Measurements from ENCODE around the gene AXIN1. TPM values are rescaled to one million over a fixed set of nuclear protein-coding genes. Genes with fewer than 3 reads are reported as not detected.

The AXIN1 gene
- polyA plus RNA-seq, 1 experiment, result 3.5 TPM

DNA sequence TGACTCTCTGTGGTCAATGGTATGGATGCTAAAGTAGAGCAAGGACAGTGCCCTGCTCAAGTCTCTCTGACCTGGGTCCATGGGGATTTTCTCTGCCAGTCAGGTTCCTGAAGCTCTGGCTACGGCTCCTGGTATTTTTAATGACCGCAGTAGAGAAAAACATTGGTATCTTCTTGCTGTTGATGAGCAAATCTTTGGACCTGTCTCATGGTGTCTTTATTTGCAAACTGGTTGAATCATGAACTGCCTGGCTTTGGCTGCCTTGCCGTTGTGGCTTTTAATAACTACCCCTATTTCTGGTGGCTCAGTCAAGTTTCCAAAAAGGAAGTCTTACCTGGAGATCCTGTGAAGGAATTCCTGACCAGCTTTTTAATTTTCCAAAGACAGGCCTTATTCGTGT lies 109.2 kb downstream of the AXIN1 start:
- no peak overlapping the region for H3K27ac ChIP-seq (ENCODE audit: low read depth, low read length)
- H3K27me3 ChIP-seq (ENCODE audit: control insufficient read depth, insufficient read depth, low read length), result no peaks in the 10 kb centered on the region
- TF ChIP-seq, protein P1, sequence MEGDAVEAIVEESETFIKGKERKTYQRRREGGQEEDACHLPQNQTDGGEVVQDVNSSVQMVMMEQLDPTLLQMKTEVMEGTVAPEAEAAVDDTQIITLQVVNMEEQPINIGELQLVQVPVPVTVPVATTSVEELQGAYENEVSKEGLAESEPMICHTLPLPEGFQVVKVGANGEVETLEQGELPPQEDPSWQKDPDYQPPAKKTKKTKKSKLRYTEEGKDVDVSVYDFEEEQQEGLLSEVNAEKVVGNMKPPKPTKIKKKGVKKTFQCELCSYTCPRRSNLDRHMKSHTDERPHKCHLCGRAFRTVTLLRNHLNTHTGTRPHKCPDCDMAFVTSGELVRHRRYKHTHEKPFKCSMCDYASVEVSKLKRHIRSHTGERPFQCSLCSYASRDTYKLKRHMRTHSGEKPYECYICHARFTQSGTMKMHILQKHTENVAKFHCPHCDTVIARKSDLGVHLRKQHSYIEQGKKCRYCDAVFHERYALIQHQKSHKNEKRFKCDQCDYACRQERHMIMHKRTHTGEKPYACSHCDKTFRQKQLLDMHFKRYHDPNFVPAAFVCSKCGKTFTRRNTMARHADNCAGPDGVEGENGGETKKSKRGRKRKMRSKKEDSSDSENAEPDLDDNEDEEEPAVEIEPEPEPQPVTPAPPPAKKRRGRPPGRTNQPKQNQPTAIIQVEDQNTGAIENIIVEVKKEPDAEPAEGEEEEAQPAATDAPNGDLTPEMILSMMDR (IDR thresholded peaks at IDR 0.05; ENCODE audit: low read depth, low read length), result no peak
- H3K4me3 ChIP-seq (ENCODE audit: low read depth, low read length), result no peak overlapping the region
- DNase-seq (ENCODE audit: low read depth, low spot score), result no peak
- no peaks in the 10 kb centered on the region for H3K9me3 ChIP-seq (ENCODE audit: control insufficient read depth, insufficient read depth, low read length)
- CTCF ChIA-PET, result interaction anchor here (1.1 kb wide), 1 partner anchor 110 kb away, joined by 3 read pairs; no protein-coding TSS in a partner anchor
- POLR2A ChIA-PET, result no interaction called here

DNA sequence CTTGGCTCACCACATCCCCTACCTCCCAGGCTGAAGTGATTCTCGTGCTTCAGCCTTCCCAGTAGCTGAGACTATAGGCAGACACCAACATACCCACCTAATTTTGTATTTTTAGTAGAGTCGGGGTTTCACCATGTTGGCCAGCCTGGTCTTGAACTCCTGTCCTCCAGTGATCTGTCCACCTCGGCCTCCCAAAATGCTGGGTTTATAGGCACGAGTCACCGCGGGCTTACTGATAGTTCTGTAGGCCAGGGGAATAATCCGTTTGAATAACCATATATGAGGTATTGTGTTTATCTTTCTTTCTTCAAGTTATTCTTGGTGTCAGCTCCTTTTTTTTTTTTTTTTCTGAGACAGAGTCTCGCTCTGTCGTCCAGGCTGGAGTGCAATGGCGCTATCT lies 110.2 kb downstream of the AXIN1 start:
- no peak for DNase-seq (ENCODE audit: low read depth, low spot score)
- no peak overlapping the region for H3K27ac ChIP-seq (ENCODE audit: low read depth, low read length)
- CTCF ChIA-PET, result interaction anchor here (0.7 kb wide), 1 partner anchor 363 kb away, joined by 5 read pairs; no protein-coding TSS in a partner anchor
- H3K27me3 ChIP-seq (ENCODE audit: control insufficient read depth, insufficient read depth, low read length), result no peaks in the 10 kb centered on the region
- H3K9me3 ChIP-seq (ENCODE audit: control insufficient read depth, insufficient read depth, low read length), result no peaks in the 10 kb centered on the region
- no peak overlapping the region for H3K4me3 ChIP-seq (ENCODE audit: low read depth, low read length)
- POLR2A ChIA-PET, result no interaction called here
- TF ChIP-seq, protein P1 (IDR thresholded peaks at IDR 0.05; ENCODE audit: low read depth, low read length), result no peak

DNA sequence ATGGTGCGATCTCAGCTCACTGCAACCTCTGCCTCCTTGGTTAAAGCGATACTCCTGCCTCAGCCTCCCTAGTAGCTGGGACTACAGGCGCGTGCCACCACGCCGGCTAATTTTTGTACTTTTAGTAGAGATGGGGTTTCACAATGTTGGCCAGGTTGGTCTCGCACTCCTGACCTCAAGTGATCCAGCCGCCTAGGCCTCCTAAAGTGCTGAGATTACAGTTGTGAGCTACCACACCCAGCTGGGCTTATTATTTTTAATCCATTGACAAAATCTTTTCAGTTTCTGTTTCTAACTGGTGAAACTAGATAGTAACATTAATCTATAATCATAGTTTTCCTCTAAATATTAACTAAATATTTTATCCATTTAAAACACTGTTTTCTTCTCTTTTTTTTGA lies 112.0 kb downstream of the AXIN1 start:
- TF ChIP-seq, protein P1 (IDR thresholded peaks at IDR 0.05; ENCODE audit: low read depth, low read length), result no peak
- POLR2A ChIA-PET, result no interaction called here
- H3K27ac ChIP-seq (ENCODE audit: low read depth, low read length), result no peak overlapping the region
- H3K9me3 ChIP-seq (ENCODE audit: control insufficient read depth, insufficient read depth, low read length), result no peaks in the 10 kb centered on the region; the same call in 1 of the 2 replicates
- H3K4me3 ChIP-seq (ENCODE audit: low read depth, low read length), result no peak overlapping the region
- CTCF ChIA-PET, result no interaction called here
- no peaks in the 10 kb centered on the region for H3K27me3 ChIP-seq (ENCODE audit: control insufficient read depth, insufficient read depth, low read length)
- DNase-seq (ENCODE audit: low read depth, low spot score), result no peak

DNA sequence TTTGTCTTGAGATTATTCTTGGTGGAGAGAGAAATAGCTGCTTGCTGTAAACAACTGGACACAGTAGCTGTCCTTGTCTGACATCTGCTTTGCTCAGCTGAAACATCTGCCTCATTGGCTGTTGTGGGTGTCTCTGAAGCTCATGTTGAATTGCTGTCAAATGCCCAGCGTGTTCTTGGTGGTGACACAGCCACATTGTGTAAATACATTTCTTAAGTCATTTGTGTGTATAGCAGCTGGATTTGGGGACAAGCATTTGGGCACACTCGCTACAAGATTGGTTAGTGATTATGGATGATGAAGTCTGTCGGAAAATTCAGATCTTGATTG lies 112.6 kb downstream of the AXIN1 start:
- Histone ChIP-seq H3K27ac (ENCODE audit: low read depth, low read length) (no peak overlapping the region), H3K27me3 (ENCODE audit: control insufficient read depth, insufficient read depth, low read length) (no peaks in the 10 kb centered on the region)
- POLR2A ChIA-PET, result no interaction called here

More for the DNA sequence above, 112.6 kb downstream of the AXIN1 start:
- H3K4me3 ChIP-seq (ENCODE audit: low read depth, low read length), result no peak overlapping the region
- CTCF ChIA-PET, result interaction anchor here (0.7 to 0.9 kb wide), 2 partner anchors 123 to 1123 kb away, joined by 3 read pairs; no protein-coding TSS in a partner anchor
- H3K9me3 ChIP-seq (ENCODE audit: control insufficient read depth, insufficient read depth, low read length), result no peaks in the 10 kb centered on the region; the same call in 1 of the 2 replicates
- no peak for DNase-seq (ENCODE audit: low read depth, low spot score)
- TF ChIP-seq, protein P1 (IDR thresholded peaks at IDR 0.05; ENCODE audit: low read depth, low read length), result no peak

Other genes starting within 250 kb of the AXIN1 start
- 11.0 and 14.9 TPM in 2 replicates for gene NPRL3, start 214.1 kb downstream of the AXIN1 start, polyA plus RNA-seq (2011; rRNA removed)
- not detected in 2 replicates for gene HBZ, start 200.1 kb downstream of the AXIN1 start, polyA plus RNA-seq (2011; rRNA removed)
- not detected in 2 replicates for gene HBM, start 186.7 kb downstream of the AXIN1 start, polyA plus RNA-seq (2011; rRNA removed)
- not detected in 2 replicates for gene HBA2, start 179.8 kb downstream of the AXIN1 start, polyA plus RNA-seq (2011; rRNA removed)
- gene HBA1, start 176.0 kb downstream of the AXIN1 start, polyA plus RNA-seq (2011; rRNA removed), result not detected in 2 replicates
- not detected in 2 replicates for gene HBQ1, start 172.3 kb downstream of the AXIN1 start, polyA plus RNA-seq (2011; rRNA removed)
- 37.6 and 47.2 TPM in 2 replicates for gene LUC7L, start 123.3 kb downstream of the AXIN1 start, polyA plus RNA-seq (2011; rRNA removed)
- 42.3 and 42.7 TPM in 2 replicates for gene FAM234A, start 117.9 kb downstream of the AXIN1 start, polyA plus RNA-seq (2011; rRNA removed)
- 0.30 and 0.33 TPM in 2 replicates for gene RGS11, start 76.8 kb downstream of the AXIN1 start, polyA plus RNA-seq (2011; rRNA removed)
- gene ARHGDIG, start 72.1 kb downstream of the AXIN1 start, polyA plus RNA-seq (2011; rRNA removed), result not detected in 2 replicates
- 0.42 and 0.45 TPM in 2 replicates for gene PDIA2, start 69.6 kb downstream of the AXIN1 start, polyA plus RNA-seq (2011; rRNA removed)
- 144 and 157 TPM in 2 replicates for gene MRPL28, start 17.8 kb upstream of the AXIN1 start, polyA plus RNA-seq (2011; rRNA removed)
- 40.8 and 68.0 TPM in 2 replicates for gene PGAP6, start 29.3 kb upstream of the AXIN1 start, polyA plus RNA-seq (2011; rRNA removed)
- 156 and 198 TPM in 2 replicates for gene NME4, start 44.5 kb upstream of the AXIN1 start, polyA plus RNA-seq (2011; rRNA removed)
- 11.6 and 16.0 TPM in 2 replicates for gene DECR2, start 49.2 kb upstream of the AXIN1 start, polyA plus RNA-seq (2011; rRNA removed)
- gene RAB11FIP3, start 72.9 kb upstream of the AXIN1 start, polyA plus RNA-seq (2011; rRNA removed), result 6.9 and 9.7 TPM in 2 replicates
- 7.5 and 8.6 TPM in 2 replicates for gene CAPN15, start 175.0 kb upstream of the AXIN1 start, polyA plus RNA-seq (2011; rRNA removed)
- gene PRR35, start 207.7 kb upstream of the AXIN1 start, polyA plus RNA-seq (2011; rRNA removed), result not detected in 2 replicates
- 0.45 and 0.88 TPM in 2 replicates for gene NHLRC4, start 214.3 kb upstream of the AXIN1 start, polyA plus RNA-seq (2011; rRNA removed)
- 12.1 and 17.6 TPM in 2 replicates for gene PIGQ, start 217.2 kb upstream of the AXIN1 start, polyA plus RNA-seq (2011; rRNA removed)
- 4.2 and 6.1 TPM in 2 replicates for gene RAB40C, start 237.3 kb upstream of the AXIN1 start, polyA plus RNA-seq (2011; rRNA removed)